ENCODE results near the gene SLC1A4. TPM values are rescaled to one million over a fixed set of nuclear protein-coding genes. Genes with fewer than 3 reads are reported as not detected.
A peak's percentile ranks its signal among the peaks of the same experiment; 100 is the strongest.

Gene SLC1A4
- total and polyA plus RNA-seq, 2 experiments from 2014 or later: 27.4 to 51.9 TPM

- WGBS, 2 experiments (ENCODE audit: low coverage in 1 of 2, low lambda C conversion rate in 2 of 2, missing lambda C conversion rate in 2 of 2): 88 to 90% methylated on average over 11 of the region's 11 CpGs
Measured at GRCh38 chr2:65020943-65021528, 31.8 kb downstream of the SLC1A4 start.

GRCh38 chr2:65021709-65022108 is 32.5 kb downstream of the SLC1A4 start:
- Histone ChIP-seq H3K9me3 (ENCODE audit: low read depth) (no peaks in the 10 kb centered on the region), H3K79me2 (ENCODE audit: insufficient read depth) (no peaks in the 10 kb centered on the region), H3K27me3 (replicated peaks; ENCODE audit: insufficient read depth) (no peaks in the 10 kb centered on the region), H3K4me2 (ENCODE audit: unreplicated experiment) (no peak overlapping the region), H2AFZ (no peak overlapping the region), H3F3A (ENCODE audit: insufficient read depth) (peaks cover 22% of the 10 kb centered on the region), H3K36me3 (ENCODE audit: low read depth) (peaks cover 25% of the 10 kb centered on the region), H3K9me2 (ENCODE audit: insufficient read depth) (no peaks in the 10 kb centered on the region), H3K4me1 (ENCODE audit: insufficient read depth) (peaks cover 14% of the 10 kb centered on the region), H4K20me1 (ENCODE audit: insufficient read depth) (no peaks in the 10 kb centered on the region), H3K9ac (no peak overlapping the region), H3K4me3 (no peak overlapping the region), H3K27ac (no peak overlapping the region)
- DNase-seq: no peak
- 66 to 72% methylated on average over 4 of the region's 4 CpGs for WGBS, 2 experiments (ENCODE audit: low coverage in 1 of 2, low lambda C conversion rate in 2 of 2, missing lambda C conversion rate in 2 of 2)
- no peak for TF ChIP-seq EZH2phosphoT487 (IDR thresholded peaks at IDR 0.05; ENCODE audit: insufficient read depth, low read depth)
- no peak for TF ChIP-seq EZH2 (IDR thresholded peaks at IDR 0.05; ENCODE audit: insufficient read depth, poor library complexity, severe bottlenecking)
- in situ Hi-C loops (cut with MboI): no loop called here

More at GRCh38 chr2:65020943-65021528, 31.8 kb downstream of the SLC1A4 start:
- Histone ChIP-seq H3K4me2 (ENCODE audit: unreplicated experiment) (no peak overlapping the region), H3K4me3 (no peak overlapping the region), H3K27me3 (replicated peaks; ENCODE audit: insufficient read depth) (no peaks in the 10 kb centered on the region), H3K9ac (no peak overlapping the region), H3K79me2 (ENCODE audit: insufficient read depth) (no peaks in the 10 kb centered on the region), H2AFZ (no peak overlapping the region), H3K4me1 (ENCODE audit: insufficient read depth) (peaks cover 14% of the 10 kb centered on the region), H3K27ac (no peak overlapping the region), H4K20me1 (ENCODE audit: insufficient read depth) (no peaks in the 10 kb centered on the region), H3K36me3 (ENCODE audit: low read depth) (peaks cover 27% of the 10 kb centered on the region), H3K9me2 (ENCODE audit: insufficient read depth) (no peaks in the 10 kb centered on the region), H3K9me3 (ENCODE audit: low read depth) (no peaks in the 10 kb centered on the region), H3F3A (ENCODE audit: insufficient read depth) (peaks cover 22% of the 10 kb centered on the region)
- DNase-seq: no peak
- TF ChIP-seq EZH2 (IDR thresholded peaks at IDR 0.05; ENCODE audit: insufficient read depth, poor library complexity, severe bottlenecking) (no peak), EZH2phosphoT487 (IDR thresholded peaks at IDR 0.05; ENCODE audit: insufficient read depth, low read depth) (no peak)
- in situ Hi-C loops (cut with MboI): no loop called here

GRCh38 chr2:65022189-65022588 is 33.0 kb downstream of the SLC1A4 start:
- Histone ChIP-seq H3F3A (ENCODE audit: insufficient read depth) (peaks cover 22% of the 10 kb centered on the region), H3K9me2 (ENCODE audit: insufficient read depth) (no peaks in the 10 kb centered on the region), H3K4me1 (ENCODE audit: insufficient read depth) (peaks cover 14% of the 10 kb centered on the region), H2AFZ (no peak overlapping the region), H3K79me2 (ENCODE audit: insufficient read depth) (no peaks in the 10 kb centered on the region), H3K9ac (no peak overlapping the region), H3K4me2 (ENCODE audit: unreplicated experiment) (no peak overlapping the region), H3K27ac (no peak overlapping the region), H3K9me3 (ENCODE audit: low read depth) (no peaks in the 10 kb centered on the region), H3K27me3 (replicated peaks; ENCODE audit: insufficient read depth) (no peaks in the 10 kb centered on the region), H3K36me3 (ENCODE audit: low read depth) (peaks cover 20% of the 10 kb centered on the region), H4K20me1 (ENCODE audit: insufficient read depth) (no peaks in the 10 kb centered on the region), H3K4me3 (no peak overlapping the region)
- in situ Hi-C loops (cut with MboI): no loop called here
- DNase-seq: no peak
- WGBS, 2 experiments (ENCODE audit: low coverage in 1 of 2, low lambda C conversion rate in 2 of 2, missing lambda C conversion rate in 2 of 2): 88 to 89% methylated on average over 6 of the region's 6 CpGs
- no peak for TF ChIP-seq EZH2 (IDR thresholded peaks at IDR 0.05; ENCODE audit: insufficient read depth, poor library complexity, severe bottlenecking)
- no peak for TF ChIP-seq EZH2phosphoT487 (IDR thresholded peaks at IDR 0.05; ENCODE audit: insufficient read depth, low read depth)

DNA sequence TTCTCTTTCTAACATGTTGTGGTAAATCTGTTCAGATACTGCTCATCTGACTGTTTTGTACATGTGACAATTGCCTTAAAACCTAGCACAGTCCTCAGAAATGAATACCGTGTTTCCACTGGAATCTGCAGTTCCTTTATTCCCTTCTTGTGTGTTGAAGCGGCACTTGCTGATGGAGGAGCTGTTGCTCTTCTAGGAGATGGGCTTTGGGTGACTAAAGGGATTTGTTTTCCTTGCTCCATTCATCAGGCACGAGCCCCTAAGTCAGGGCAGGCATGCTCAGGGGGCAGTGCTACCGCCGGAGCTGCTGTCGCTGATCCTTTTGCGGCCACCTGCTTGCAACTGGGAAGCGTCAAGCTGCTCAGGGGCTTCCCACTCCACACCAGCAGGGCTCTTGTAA is 34.5 kb downstream of the SLC1A4 start:
- Histone ChIP-seq H3K79me2 (ENCODE audit: insufficient read depth) (no peaks in the 10 kb centered on the region), H3K4me2 (ENCODE audit: unreplicated experiment) (no peak overlapping the region), H3K27ac (peak overlapping the region; percentile 90), H3K9me3 (ENCODE audit: low read depth) (no peaks in the 10 kb centered on the region), H3K9me2 (ENCODE audit: insufficient read depth) (no peaks in the 10 kb centered on the region), H2AFZ (peak overlapping the region; percentile 72), H3K4me1 (ENCODE audit: insufficient read depth) (peaks cover 14% of the 10 kb centered on the region), H4K20me1 (ENCODE audit: insufficient read depth) (no peaks in the 10 kb centered on the region), H3K27me3 (replicated peaks; ENCODE audit: insufficient read depth) (no peaks in the 10 kb centered on the region), H3K9ac (peak overlapping the region; percentile 53), H3K36me3 (ENCODE audit: low read depth) (peaks cover 12% of the 10 kb centered on the region; the same call in 1 of the 2 replicates), H3F3A (ENCODE audit: insufficient read depth) (peaks cover 22% of the 10 kb centered on the region), H3K4me3 (no peak overlapping the region)
- TF ChIP-seq EZH2phosphoT487 (IDR thresholded peaks at IDR 0.05; ENCODE audit: insufficient read depth, low read depth) (no peak), EZH2 (IDR thresholded peaks at IDR 0.05; ENCODE audit: insufficient read depth, poor library complexity, severe bottlenecking) (no peak)
- in situ Hi-C loops (cut with MboI): no loop called here
- DNase-seq: no peak
- WGBS, 2 experiments (ENCODE audit: low coverage in 1 of 2, low lambda C conversion rate in 2 of 2, missing lambda C conversion rate in 2 of 2): 78 to 84% methylated on average over 8 of the region's 8 CpGs
